Stimulated activated naive CD4-positive, alpha-beta T cell (primary cell): ENCODE data around the gene PLAC9.
A peak's percentile ranks its signal among the peaks of the same experiment; 100 is the strongest.
"Not testable (repeated sequence)": the region's sequence is repeated elsewhere in the genome, so short reads cannot be mapped to it uniquely, and the experiment has no call there.

ENCODE experiments used
- DNase-seq, 6 experiments: peaks; one replicate each; lab custom pipeline; 2025; lab: John Stamatoyannopoulos, UW

Gene PLAC9

DNA sequence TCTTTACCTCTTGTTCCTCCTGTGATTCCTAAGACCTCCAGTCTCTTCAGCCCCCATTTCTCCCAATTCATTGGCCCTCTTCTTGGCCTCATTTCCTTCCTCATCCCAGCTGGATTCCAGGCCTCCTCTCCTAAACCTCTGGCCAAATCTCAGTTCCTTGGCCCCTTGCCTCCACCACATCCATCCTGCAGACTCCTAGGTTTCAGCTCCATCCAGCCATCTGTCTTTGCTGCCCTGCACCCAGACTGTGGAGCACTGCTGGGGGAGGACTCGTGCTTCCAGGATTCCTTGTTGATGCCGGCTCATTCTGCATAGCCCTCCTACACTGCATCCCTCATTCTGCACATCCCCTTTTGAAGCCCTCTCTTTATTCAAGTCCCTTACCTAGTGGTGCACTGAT is 6.7 kb downstream of the PLAC9 start:
- DNase-seq: no peak

DNA sequence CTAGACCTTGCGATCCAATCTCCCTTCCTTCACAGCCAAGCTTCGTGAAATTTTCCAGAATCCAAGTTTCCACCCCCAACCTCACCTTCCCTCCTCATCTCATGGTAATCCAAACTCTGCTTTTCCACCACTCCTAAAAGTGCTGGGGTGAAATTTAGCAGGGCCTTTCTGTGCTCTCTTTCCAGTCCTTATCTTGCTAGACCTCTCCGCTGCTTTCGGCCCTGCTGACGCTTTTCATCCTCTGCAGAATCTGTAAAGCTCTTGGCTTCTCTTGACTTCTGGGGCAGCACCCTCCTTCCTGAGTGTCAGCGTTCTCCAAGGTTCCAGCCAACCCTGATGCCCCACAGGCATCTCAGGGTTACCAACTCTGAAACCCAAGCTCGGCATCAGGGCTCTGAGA is 7.7 kb downstream of the PLAC9 start:
- DNase-seq: no peak

DNA sequence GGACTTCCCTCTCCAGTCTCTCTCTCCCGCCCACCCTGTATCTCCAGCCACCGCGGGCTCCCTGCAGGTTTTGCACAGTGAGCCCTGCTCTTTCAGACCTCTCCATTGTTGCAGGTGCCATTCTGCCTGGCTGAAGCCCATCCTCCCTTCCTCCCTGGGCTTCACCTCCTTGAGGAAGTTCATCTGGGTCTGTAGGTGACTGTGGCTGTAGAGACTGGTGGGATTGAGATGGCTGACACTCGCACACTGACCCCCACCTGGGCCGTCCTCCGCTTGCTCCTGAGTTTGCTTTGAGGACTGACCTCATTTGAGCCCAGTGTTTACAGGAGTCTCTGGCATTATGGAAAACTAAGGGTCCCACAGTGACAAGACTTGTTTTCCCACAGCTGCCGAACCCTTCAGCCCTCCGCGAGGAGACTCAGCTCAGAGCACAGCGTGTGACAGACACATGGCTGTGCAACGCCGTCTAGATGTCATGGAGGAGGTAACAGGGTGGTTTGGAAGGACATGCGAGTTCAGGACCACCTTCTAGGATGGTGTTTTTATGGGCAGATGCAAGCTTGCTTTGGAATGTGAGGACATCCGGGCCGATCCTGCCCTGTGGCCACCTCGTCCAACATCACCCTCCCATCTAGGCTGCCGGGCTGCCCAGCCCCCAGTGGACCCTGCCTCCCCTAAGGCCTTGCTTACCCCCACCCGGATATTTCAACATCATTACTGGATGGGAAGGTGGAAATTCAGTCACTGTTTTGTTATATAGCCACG is 9.3 kb downstream of the PLAC9 start:
- no peak for DNase-seq

DNA sequence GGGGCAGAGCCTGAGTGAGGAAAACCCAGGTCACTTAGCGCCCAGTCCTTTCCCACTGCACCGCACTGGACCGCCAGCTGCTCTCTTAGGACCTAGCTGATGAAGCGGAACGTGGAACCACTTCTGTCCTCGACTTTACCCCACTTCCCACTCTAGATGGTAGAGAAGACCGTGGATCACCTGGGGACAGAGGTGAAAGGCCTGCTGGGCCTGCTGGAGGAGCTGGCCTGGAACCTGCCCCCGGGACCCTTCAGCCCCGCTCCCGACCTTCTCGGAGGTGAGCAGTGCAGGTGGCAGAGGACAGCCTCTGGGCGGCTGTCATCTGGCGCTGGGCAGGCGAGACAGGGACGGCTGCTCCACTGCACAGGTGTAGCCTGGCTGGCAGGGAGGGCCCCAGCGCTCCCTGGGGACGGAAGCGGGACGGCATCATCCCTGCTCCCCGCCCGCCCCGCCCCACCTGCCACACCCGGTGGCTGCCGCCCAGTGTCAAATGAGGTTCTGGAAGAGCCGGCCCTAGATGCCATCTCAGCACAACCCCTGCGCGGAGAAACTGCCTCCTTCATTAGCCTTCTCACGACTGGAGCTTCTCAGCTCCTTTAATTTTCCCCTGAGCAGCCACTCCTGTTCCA is 11.7 kb downstream of the PLAC9 start:
- peak in 4 of 6 experiments; percentile 46 to 82 (median 58) for DNase-seq

DNA sequence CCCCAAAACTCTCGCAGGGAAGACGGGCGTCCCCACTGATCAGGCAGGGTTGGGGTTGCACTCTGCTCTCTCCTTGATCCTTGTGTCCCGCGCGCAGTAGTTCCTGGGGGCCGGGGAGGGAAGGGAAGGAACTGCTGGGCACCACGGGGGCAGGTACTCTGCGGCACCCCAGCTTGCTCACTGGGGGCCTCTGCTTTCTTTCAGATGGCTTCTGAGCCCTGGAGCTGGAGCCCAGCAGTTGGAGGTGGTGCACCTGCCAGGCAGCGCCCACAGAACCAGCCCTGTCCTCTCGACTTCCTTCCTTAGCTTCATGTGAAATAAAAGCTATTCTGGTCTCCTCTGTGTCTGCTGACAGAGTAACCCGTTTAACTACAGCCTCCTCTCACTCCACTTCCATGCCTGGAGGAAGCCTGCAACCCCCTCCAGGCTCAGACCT is 12.2 kb downstream of the PLAC9 start:
- peak in 4 of 6 experiments; percentile 23 to 62 (median 38) for DNase-seq

DNA sequence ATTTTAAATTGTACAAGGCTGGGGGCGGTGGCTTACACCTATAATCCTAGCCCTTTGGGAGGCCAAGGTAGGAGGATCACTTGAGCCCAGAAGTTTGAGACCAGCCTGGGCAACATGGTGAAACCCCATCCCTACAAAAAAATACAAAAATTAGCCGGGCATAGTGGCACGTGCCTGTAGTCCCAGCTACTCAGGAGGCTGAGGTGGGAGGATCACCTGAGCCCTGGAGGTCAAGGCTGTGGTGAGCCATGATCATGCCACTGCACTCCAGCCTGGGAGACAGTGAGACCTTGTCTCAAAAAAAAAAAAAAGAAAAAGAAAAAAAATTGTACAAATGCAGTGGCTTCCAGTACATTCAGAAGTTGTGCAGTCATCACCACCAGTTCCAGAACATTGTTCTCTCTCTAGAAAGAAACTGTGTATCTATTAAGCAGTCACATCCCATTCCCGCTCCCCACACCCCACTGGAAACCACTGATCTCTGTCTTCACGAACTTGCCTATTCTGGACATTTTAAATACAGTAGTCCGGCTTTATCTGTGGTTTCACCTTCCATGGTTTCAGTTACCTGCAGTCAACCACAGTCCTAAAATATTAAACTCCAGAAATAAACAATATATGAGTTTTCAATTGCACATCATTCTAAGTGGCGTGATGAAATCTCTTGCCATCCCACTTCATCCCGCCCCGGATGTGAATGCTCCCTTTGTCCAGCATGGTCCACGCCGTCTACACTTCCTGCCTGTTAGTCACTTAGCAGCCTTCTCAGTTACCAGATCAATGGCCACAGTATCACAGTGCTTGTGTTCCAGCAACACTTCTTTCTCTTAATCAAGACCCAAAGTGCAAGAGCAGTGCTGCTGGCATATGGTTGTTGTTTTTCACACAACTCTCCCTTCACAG is 13.1 kb downstream of the PLAC9 start:
- not testable (repeated sequence) for DNase-seq

DNA sequence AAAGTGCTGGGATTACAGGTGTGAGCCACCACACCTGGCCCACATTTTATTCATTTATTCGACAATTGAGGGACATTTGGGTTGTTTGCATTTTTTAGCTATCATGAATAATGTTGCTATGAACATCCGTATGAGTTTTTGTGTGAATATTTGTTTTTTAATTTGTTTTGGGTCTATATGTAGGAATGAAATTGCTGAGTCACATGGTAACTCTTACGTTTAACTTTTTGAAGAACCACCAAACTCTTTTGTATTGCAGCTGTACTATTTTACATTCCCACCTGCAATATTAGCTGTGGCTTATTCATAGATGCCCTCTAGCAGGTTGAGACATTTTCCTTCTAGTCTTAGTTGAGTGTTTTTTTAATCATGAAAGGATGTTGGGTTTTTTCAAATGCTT is 14.4 kb downstream of the PLAC9 start:
- no peak for DNase-seq

DNA sequence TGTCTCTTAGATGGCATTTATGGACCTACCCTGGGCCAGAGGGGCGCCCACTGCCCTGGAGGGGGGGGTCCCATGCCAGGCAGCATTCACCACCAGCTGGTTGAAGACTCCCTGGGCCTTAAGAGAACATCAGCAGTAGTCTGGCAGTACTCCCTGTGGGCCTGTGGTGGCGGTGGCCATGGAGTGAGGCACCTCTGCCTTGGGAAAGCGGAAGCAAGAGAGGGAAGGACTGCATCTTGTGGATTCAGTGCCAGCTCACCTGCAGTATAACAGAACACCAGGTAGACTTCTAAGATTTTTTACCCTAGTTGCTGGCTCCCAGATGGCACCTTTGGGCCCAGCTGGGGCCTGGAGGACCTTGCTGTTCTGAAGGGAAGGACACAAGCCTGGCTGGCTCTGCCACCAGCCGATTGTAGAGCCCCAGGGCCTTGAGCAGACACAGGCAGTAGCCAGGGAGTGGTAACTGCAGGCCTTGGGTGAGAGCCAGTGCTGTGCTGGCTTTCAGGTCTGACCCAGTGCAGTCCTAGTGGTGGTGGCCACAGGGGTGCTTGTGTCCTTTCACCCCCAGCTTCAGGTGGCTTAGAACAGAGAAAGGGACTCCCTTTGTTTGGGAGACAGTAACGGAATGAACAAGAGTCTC is 15.8 kb downstream of the PLAC9 start:
- DNase-seq: no peak

DNA sequence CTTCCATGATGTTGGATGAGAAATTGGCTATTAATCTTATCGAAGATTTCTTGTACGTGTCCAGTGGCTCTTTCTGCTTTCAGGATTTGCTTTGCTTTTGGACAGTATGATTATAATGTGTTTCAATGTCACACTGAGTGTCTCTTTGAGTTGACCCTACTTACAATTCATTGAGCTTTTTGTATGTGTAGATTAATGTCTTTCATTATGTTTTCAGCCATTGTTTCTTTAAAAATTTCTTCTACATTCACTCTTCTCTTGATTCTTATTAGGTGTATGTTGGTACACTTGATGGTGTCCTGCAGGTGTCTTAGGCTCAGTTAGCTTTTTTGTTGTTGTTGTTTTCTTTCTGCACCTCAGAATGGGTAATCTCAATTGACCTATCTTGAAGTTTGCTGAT is 16.6 kb downstream of the PLAC9 start:
- DNase-seq: no peak

DNA sequence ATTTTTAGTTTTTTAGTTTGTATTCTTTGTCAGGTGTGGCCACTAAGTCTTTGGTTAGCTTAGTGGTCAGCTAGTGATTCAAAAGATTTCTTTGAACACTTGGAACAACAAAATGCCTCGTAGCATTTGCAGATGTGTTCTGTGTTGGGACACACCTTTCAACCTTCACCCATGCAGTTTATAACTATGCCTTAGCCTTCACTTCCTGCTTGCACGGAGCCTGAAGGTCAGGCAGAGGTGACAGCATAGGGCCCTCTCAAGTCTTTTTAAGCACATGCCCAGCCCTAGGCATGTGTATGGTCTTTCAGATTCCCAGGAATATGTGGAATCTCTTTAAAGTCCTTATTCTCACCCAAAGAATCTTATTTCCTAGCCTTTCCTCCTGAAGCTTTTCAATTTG is 17.6 kb downstream of the PLAC9 start:
- DNase-seq: no peak

DNA sequence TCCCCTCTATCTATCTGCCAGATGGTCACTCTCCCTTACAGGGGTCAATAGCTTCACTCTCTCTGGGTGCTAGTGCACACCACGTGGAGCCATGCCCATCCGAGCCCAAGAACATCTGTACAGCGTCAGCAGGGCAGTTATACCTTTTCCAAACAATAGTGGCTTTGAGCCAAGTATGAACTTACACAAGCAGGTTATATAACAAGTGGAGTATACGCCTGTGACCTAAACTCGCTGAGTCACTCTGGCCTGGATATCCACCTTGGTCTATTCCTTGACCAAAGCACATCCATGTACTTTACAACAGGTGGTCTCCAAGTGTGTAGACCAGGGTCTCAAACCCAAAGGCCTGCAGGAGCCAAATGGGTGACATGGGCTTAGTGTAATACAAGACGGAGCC is 20.3 kb downstream of the PLAC9 start:
- DNase-seq: no peak

DNA sequence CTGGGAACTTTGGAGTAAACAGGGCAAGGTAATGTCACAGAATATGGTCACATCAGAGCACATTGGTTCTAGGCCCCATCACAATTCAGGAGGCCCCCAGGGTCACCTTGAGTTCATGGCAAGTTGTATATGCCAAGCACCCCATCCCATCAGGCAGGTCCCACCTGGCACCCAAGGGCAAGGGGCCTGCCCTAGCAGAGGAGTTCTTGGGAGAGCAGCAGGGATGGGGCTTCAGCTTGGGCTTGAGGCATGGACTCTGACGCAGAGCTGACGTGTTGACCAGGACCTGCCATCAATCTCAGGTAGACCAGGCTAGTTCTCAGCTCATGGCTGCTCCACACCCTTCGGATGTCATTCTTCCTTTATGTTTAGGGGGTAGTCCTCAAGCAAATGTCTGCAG is 20.9 kb downstream of the PLAC9 start:
- DNase-seq: no peak

DNA sequence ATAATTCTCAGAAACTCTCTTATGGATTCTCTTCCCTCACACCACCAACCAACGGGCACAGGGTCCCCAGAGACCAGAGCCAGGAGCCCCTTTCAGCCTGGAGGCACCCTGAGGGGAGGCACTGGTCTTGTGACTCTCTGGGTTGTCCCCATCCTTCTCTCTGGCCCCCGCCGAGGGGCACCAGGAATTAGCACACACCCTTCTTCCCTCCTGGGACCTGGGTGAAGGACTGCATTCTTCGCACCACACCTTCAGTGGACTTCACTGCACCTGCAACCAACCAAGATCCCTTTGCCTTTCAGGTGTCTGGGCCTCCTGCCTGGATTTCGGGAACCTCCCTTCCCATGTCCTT is 22.1 kb downstream of the PLAC9 start:
- no peak for DNase-seq

DNA sequence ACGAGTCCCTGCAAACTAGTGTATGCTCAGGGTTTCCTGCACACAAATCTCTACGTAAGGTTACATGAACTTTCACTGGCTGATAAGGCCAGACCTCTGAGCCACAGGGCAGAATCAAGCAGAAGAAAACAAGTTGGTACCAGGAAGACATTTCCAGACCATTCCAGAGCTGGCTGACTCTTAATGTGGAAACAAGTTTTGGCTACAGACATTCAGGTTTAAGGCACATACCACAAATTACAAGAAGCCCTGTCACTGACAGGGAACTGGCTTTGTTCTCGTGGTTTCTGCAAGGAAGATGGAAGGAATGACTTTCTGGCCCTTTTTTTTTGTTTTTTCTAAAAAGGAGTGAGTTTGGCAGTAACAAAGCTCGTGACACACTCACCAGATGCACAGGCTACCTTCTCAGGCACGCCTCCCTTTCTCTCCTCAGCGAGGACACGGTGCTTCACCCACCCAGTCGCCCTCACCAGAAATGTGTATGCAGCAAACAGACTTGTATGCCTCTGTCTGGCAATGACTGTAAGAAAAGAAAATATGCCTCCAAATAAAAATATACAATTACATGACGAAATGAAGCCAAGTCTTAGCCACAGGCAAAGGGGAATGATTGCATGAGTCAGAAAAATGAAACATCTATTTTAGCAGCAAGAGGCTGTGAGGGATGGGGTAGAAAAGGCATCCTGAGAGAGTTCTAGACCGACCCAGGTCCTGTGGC is 22.6 kb downstream of the PLAC9 start:
- DNase-seq: no peak

DNA sequence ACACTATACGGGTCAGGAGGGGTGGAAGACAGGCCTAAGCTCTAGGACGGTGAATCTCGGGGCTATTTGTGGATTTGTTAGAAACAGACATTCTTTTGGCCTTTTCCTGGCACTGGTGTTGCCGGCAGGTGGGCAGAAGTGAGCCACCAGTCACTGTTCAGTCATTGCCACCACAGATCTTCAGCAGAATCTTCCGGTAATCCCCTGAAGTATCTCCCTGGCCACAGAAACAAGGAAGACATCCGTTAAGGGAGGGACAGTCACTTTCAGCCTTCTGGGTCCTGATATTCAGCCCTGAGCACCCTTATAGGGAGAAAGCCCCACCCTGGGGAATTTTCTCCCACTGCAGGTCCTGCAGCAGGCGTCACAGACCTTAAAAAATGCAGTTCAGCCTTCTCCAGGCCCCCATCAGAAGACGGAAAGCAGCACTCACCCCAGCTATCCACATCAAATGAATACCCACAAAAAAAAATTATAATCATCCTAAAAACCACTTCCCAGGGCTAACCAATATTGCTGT is 23.2 kb downstream of the PLAC9 start:
- no peak for DNase-seq

DNA sequence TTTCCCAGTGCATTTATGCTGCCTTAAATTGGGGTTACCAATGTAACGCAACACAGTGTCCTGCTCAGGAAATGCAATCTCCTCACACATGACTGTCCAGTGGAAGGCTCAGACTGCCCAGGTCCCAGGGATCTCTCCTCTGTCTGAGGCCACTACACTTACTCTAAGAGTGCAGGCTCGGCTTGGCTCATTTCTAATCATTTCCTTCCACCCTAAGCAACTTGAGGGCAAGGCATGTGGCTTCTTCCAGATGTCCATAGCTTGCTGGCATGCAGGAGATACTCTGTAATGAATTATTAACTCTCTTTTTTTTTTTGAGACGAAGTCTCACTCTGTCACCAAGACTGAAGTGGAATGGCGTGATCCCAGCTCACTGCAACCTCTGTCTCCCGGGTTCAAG is 23.7 kb downstream of the PLAC9 start:
- DNase-seq: no peak

DNA sequence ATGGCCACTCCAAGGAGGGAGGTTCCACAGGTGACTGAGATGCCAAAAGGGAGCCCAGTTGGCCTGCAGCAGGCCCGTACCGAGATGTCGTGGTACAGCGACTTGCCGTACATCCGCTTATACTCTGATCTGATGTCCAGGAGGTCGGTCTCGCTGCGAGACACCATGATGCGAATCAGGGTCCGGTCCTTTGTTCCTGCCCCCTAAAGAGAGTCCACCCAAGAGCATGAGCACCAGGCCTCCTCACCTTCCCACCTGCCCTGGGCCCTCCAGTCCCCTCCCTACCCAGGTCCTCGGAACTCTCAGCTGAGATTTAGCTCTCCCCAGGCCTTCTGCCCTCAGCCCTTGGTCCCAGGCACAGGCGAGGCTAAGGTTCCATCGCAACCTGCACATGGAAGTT is 25.0 kb downstream of the PLAC9 start:
- no peak for DNase-seq

DNA sequence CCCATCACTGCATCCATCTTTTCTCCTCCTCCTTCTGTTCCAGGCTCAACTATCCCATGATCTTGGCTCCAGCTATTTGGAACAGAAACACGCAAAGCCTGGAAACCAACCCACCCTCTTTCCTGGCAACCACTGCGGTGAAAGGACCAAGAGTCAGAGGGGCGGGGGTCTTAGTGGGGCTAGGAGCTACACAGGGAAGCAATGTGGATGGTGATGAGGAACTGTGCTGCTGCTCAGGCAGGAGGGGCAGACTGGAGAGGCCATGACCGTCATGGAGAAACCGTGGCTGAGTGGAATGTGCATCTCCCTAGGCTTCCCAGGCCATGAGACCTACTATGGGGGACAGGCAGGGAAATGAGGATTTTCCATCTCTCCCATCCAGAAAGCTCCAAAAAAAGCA is 25.6 kb downstream of the PLAC9 start:
- no peak for DNase-seq

DNA sequence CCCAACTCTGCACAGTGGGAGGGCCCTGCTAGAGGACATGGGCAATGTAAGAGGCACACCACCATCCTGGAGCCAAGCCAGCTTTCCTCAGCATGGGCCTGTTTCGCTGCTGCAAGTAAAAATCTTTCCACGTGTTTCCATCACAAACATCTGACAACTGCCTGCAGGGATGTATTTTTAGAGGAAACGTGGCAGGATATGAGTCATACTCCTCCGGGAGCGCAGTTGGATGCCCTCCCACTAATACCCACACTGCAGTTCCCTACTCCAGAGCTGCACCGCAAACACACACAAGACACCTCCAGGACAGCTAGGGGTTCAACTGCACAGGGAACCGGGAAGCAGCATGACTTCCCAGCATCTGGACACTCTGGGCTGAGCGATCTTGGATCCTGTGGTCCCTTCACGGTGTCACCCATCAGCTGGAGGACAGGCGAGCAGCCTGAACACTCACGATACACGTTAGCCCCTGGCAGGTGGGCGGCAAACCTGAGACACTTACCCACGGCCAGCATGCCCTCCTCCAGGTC is 26.1 kb downstream of the PLAC9 start:
- no peak for DNase-seq

DNA sequence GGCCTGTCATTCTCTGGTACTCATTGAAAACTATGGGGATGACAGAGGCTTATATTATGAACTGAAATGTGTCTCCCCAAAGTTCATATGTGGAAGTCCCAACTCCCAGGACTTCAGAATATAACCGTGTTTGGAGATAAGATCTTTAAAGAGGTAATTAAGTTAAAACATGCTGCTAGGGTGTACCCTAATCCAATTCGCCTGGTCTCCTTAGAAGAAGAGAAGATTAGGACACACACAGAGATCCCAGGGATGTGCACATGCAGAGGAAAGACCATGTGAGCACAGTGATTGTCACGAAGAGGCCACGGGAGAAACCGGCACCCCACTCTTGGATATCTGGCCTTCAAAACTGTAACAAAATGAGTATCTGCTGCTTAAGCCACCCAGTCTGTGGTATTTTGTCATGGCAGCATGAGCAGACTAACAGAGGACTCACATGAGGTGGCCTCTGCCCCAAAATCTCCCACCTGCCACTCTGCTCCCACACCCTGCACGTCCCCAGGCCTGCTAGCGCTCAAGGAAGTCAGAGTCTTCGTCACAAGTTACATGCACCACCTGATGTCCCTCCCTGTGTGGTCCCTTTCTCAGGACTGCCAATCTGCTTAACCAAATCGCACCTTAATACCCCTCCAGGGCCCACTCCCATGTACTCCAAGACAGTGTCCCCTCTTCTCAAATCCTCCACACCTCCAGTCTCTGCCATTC is 26.8 kb downstream of the PLAC9 start:
- DNase-seq: no peak
